ENCODE data around the gene PRKCQ.

PRKCQ gene

GRCh38 chr10:6410830-6411229, 169.2 kb downstream of the PRKCQ start:
- H3K4me3 ChIP-seq (ENCODE audit: low read depth, low read length), result no peak overlapping the region
- DNase-seq (ENCODE audit: low read depth), result no peak
- TF ChIP-seq POLR2A (IDR thresholded peaks at IDR 0.05; ENCODE audit: extremely low read depth, insufficient read length), result no peak

GRCh38 chr10:6409971-6410643, 170.0 kb downstream of the PRKCQ start:
- no peak overlapping the region for H3K4me3 ChIP-seq (ENCODE audit: low read depth, low read length)
- no peak for DNase-seq (ENCODE audit: low read depth)
- TF ChIP-seq MAX (IDR thresholded peaks at IDR 0.05; ENCODE audit: low read depth, low read length), result no peak
- TF ChIP-seq CTCF (IDR thresholded peaks at IDR 0.05; ENCODE audit: low read depth, low read length), result no peak
- TF ChIP-seq MYC (IDR thresholded peaks at IDR 0.05; ENCODE audit: low read depth, low read length), result no peak
- TF ChIP-seq POLR2A (IDR thresholded peaks at IDR 0.05; ENCODE audit: extremely low read depth, insufficient read length), result no peak

- DNase-seq (ENCODE audit: low read depth), result no peak
- no peak for TF ChIP-seq POLR2A (IDR thresholded peaks at IDR 0.05; ENCODE audit: extremely low read depth, insufficient read length)
- TF ChIP-seq MAX (IDR thresholded peaks at IDR 0.05; ENCODE audit: low read depth, low read length), result no peak
- no peak for TF ChIP-seq CTCF (IDR thresholded peaks at IDR 0.05; ENCODE audit: low read depth, low read length)
- no peak for TF ChIP-seq MYC (IDR thresholded peaks at IDR 0.05; ENCODE audit: low read depth, low read length)
- no peak overlapping the region for H3K4me3 ChIP-seq (ENCODE audit: low read depth, low read length)
Measured at GRCh38 chr10:6408799-6409198, 171.3 kb downstream of the PRKCQ start.

GRCh38 chr10:6407034-6407721, 172.9 kb downstream of the PRKCQ start:
- no peak overlapping the region for H3K4me3 ChIP-seq (ENCODE audit: low read depth, low read length)
- DNase-seq (ENCODE audit: low read depth), result no peak
- TF ChIP-seq MYC (IDR thresholded peaks at IDR 0.05; ENCODE audit: low read depth, low read length) (no peak), MAX (IDR thresholded peaks at IDR 0.05; ENCODE audit: low read depth, low read length) (no peak), CTCF (IDR thresholded peaks at IDR 0.05; ENCODE audit: low read depth, low read length) (no peak), POLR2A (IDR thresholded peaks at IDR 0.05; ENCODE audit: extremely low read depth, insufficient read length) (no peak)

GRCh38 chr10:6406220-6407033, 173.6 kb downstream of the PRKCQ start:
- DNase-seq (ENCODE audit: low read depth), result peak; percentile 39
- TF ChIP-seq POLR2A (IDR thresholded peaks at IDR 0.05; ENCODE audit: extremely low read depth, insufficient read length), result no peak
- peak; percentile 27 for TF ChIP-seq CTCF (IDR thresholded peaks at IDR 0.05; ENCODE audit: low read depth, low read length)
- H3K4me3 ChIP-seq (ENCODE audit: low read depth, low read length), result no peak overlapping the region

GRCh38 chr10:6405713-6406112, 174.4 kb downstream of the PRKCQ start:
- no peak for DNase-seq (ENCODE audit: low read depth)

More at GRCh38 chr10:6405713-6406112, 174.4 kb downstream of the PRKCQ start:
- TF ChIP-seq MYC (IDR thresholded peaks at IDR 0.05; ENCODE audit: low read depth, low read length) (no peak), MAX (IDR thresholded peaks at IDR 0.05; ENCODE audit: low read depth, low read length) (no peak), CTCF (IDR thresholded peaks at IDR 0.05; ENCODE audit: low read depth, low read length) (no peak), POLR2A (IDR thresholded peaks at IDR 0.05; ENCODE audit: extremely low read depth, insufficient read length) (no peak)
- H3K4me3 ChIP-seq (ENCODE audit: low read depth, low read length), result no peak overlapping the region
